Upper lobe of left lung (tissue), 4 donors: Measurements from ENCODE around the gene RANBP3L.

Source experiments
- CTCF ChIP-seq, 6 experiments: fragments of 450-650 bp in 4 of 6; fragments of 200-600 bp in 2 of 6; sonication (generic) in 2 of 6; IDR thresholded peaks; one replicate each; pipeline ENCODE4 v1.5.1; 2016 to 2019; ENCODE audit warnings: antibody characterized with exemption in 6 of 6
- EP300 ChIP-seq, 4 donors: sonication (generic); formaldehyde crosslinking; IDR thresholded peaks; one replicate each; pipeline ENCODE4 v1.5.1; 2017; ENCODE audit warnings: antibody characterized with exemption in 4 of 4, control low read depth in 2 of 4
- POLR2A ChIP-seq, 4 donors: fragments of 450-650 bp; IDR thresholded peaks; one replicate each; pipeline ENCODE4 v1.5.1; 2016 to 2017; ENCODE audit warnings: antibody characterized with exemption in 4 of 4, mild to moderate bottlenecking in 2 of 4
- POLR2AphosphoS5 ChIP-seq, 2 donors: sonication (generic); formaldehyde crosslinking; IDR thresholded peaks; one replicate each; pipeline ENCODE4 v1.5.1; 2017; ENCODE audit warnings: antibody characterized with exemption in 2 of 2

- TF ChIP-seq CTCF (IDR thresholded peaks at IDR 0.05) (no peak), POLR2AphosphoS5 (IDR thresholded peaks at IDR 0.05) (no peak), POLR2A (IDR thresholded peaks at IDR 0.05) (no peak), EP300 (IDR thresholded peaks at IDR 0.05) (no peak)
These were observed 92.9 kb downstream of the RANBP3L start for GRCh38 chr5:36208786-36209185.
